IPS-NIHi7 (cell line): Measurements from ENCODE around the gene ICAM1.
A peak's percentile ranks its signal among the peaks of the same experiment; 100 is the strongest.
"Not testable (repeated sequence)": the region's sequence is repeated elsewhere in the genome, so short reads cannot be mapped to it uniquely, and the experiment has no call there.

Experiments used
- DNase-seq: peaks from one replicate; pipeline ENCODE4 v3.0.0; 2012; ENCODE audit warnings: mixed read lengths; ENCODE audit errors: extremely low spot score

ICAM1 gene, protein sequence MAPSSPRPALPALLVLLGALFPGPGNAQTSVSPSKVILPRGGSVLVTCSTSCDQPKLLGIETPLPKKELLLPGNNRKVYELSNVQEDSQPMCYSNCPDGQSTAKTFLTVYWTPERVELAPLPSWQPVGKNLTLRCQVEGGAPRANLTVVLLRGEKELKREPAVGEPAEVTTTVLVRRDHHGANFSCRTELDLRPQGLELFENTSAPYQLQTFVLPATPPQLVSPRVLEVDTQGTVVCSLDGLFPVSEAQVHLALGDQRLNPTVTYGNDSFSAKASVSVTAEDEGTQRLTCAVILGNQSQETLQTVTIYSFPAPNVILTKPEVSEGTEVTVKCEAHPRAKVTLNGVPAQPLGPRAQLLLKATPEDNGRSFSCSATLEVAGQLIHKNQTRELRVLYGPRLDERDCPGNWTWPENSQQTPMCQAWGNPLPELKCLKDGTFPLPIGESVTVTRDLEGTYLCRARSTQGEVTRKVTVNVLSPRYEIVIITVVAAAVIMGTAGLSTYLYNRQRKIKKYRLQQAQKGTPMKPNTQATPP

DNA sequence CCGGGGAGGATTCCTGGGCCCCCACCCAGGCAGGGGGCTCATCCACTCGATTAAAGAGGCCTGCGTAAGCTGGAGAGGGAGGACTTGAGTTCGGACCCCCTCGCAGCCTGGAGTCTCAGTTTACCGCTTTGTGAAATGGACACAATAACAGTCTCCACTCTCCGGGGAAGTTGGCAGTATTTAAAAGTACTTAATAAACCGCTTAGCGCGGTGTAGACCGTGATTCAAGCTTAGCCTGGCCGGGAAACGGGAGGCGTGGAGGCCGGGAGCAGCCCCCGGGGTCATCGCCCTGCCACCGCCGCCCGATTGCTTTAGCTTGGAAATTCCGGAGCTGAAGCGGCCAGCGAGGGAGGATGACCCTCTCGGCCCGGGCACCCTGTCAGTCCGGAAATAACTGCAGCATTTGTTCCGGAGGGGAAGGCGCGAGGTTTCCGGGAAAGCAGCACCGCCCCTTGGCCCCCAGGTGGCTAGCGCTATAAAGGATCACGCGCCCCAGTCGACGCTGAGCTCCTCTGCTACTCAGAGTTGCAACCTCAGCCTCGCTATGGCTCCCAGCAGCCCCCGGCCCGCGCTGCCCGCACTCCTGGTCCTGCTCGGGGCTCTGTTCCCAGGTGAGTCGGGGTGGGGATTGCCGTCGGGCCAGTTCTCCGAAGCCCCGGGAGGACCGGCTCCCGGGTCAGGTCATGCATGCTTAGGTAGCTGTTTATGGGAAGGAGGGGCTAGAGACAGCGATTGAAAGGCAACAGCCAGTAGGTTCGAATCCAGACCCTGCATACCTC, at the start of gene ICAM1:
TSS of gene ICAM1 (plus strand) at position 505 of the 779 bp plus-strand sequence. CDS start at position 545, 40 bp downstream.
- DNase-seq: peak; percentile 70

DNA sequence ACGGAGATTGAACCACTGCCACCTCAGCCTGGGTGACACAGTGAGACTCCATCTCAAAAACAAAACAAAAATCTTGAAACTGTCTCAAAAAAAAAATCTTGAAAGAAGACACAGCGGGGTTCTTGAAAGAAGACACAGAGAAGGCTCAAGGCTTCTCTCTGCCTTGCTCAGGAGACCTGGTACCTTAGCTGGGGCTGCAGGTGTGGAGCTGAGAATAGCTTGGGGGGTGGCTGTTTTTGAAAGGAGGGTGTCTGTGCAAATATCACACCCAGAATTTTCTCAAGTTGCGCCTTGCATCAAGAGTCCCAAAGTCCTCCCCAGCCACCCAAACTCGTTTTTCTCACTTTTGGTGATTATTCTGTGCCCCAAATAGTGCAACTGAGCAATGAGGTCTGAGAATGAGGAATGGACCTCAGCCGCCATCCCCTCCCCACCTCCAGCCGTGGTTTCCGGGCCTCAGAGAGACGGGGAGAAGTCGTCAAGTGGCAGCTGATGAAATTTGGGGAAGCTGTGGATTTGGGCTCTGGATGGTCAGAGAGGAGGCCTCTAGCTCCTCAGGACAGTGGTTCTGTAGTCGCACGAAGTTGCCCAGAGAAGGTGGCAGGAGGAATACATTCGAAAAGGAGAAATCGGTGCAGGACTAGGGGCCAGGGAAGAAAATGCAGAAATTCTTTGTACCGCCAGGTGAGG, 48.6 kb upstream of the ICAM1 start:
- no peak for DNase-seq

DNA sequence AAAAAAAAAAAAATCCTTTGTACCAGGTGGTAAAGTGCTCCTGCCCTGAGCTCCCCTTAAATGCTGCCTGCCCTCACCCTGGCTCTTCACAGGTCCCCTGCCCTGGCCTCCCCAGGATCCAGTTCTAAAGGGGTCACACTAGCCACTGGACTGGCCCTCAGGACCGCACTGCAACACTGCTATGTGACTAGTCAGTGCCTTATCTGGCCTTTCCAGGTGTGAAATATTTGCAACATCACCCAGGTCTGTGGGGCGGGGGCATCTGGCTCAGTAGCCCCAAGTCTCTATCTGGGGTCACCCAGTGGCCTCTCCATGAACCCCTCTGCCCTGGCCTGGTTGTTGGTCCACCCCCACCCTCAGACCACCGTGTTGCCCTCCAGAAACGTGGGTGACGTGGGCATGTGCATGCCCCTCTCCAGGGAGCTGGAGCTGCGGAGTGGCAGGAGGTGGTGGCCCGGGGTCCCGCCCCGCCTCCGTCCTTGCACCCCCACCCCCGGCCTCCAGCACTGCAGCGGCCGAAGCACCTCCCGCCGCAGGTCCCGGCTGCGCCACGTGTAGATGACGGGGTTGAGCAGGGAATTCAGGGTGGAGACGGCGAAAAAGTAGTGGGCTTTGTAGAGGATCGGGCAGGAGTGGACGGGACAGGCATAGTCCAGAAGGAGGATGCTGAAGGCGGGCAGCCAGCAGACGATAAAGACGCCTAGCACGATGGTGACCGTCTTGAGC, 47.3 kb upstream of the ICAM1 start:
- DNase-seq: no peak

DNA sequence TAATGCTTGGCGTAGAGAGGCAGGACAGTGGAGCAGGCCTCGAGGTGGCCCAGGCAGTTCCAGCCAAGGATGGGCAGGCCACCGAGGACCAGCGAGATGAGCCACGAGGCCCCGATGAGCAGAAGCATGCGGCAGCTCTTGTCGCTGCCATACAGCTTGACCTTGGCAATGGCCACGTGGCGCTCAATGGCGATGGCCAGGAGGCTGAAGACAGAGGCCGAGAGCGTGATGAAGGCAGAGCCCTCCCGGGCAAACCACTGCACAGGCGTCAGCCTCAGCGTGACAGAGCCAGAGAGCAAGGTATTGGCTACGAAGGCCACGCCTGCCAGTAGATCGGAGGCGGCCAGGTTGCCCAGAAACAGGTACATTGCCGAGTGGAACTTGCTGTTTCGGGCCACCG, 46.6 kb upstream of the ICAM1 start:
- no peak for DNase-seq

DNA sequence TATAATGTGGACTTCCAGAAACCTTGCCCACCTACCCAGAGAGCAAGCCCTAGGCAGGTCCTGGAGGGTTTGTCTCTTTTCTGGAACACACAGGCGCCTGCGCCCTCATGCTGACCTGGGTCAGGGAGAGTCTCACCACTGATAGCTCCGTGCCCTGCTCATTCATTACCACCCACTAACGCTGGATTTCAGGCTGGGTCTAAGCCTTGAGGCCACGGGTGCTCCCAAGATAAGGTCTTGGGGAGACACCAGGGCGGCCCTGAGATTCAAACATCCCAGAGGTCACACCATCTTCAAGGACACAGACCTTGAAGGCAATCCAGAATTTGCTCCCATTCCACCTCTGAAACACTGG, 44.9 kb upstream of the ICAM1 start:
- no peak for DNase-seq

DNA sequence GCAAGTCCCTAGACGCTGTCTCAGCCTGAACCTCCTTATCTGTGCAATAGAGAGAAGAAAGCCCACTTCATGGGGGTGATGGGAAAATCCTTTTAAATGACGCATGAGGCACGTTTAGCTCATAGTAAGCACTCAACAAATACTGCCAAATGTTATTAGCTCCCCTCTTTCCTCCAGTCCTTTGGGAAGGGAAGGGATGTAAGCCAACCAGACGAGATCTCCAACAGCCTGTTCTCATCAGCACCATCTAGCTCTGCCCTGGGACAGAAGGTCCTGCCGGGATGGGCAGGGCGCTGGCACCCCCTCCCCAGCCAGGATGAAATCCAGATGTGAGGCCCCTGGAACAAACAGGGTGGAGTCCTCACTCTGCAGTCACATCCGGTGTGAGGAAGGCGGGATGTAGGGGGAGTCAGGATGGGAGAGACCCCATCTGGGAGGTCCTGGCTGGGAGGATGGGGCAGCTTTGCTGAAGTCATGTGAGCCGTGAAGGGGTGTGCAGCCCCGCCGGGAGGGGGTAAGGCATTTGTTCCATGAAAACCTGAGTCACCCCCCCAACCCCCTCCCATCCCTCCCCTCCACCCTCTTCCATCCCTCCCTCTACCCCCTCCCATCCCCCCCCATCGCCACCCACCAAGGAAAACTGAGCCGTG, 44.4 kb upstream of the ICAM1 start:
- no peak for DNase-seq

DNA sequence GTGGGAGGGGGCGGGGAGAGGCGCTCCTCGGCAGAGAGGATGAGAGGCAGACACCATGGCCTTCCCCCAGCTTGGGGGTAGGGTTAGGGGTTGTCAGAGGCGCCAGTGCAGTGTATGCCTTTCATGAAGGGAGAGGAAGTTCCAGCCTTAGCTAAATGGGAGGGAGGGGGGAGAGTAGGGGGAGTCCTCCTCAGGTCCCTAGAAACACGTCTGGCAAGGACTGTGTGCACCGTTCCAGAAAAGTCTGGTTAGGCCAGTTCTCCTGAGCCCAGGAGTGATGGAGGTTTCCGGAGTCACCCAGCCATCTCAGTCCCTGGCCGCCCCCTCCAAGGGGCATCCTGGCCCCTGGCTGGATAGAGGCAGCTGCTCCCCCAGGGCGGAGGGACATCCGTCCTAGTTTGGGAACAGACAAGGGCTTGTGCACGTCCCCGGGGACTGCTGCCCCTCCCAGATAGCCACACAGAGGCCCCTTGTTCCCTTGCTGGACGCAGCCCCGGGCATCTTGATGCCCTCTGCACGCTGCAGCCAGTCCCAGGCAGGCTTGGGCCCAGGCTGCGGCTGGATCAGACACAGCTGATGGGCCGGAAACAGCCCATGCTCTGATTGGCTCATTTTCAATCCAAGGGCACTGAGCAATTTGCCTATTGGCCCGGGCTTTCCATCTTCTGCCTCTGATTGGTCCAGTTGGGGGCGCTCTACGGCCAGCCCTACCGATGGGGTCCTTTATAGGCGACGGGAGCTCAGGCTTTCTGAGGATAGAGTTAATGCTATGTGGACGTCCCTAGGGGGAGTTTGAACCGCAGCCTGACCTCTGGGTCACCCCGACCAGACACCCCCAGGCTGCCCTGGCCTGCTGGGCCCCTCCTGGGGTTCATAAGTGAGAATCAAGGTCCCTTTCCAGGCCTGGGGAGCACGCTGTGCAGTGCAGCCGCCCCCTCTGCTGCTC, 43.6 kb upstream of the ICAM1 start:
- DNase-seq: no peak

DNA sequence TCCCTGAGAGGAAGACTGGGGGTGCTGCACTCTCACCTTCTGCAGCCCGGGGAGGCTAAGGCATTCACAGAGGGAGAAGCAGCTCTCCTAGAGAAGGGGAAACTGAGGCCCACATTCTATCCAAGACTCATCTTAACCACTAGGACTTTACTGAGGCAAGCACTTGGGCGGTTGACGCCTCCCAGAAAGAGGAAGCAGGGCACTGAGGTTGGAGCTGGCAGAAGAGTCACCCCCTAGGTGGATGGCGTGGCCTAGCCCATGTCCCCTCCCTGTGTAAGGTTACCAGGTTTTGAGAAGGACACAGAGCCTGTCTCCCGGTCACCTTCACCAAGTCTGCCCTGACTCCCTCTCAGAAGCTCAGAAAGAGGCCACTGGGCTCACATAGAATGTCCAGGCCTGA, 42.5 kb upstream of the ICAM1 start:
- no peak for DNase-seq

DNA sequence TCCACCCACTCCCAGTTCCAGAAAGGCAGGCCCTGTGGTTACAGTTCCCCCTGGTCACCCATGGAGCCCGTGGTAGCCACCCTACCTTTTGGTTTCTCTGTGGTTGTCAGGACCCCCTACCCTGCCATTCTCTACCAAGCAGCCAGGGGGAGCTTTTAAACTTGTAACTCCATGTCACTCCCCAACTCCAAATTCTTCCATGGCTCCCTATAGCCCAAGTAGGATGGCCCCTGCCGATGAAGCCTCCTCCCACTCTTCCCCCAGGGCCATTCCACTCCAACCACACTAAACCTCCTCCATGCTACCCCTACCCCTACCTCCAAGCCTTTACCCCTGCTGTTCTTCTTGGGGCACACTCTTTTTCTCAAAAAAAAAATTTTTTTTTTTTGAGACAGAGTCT, 42.0 kb upstream of the ICAM1 start:
- DNase-seq: peak; percentile 77

DNA sequence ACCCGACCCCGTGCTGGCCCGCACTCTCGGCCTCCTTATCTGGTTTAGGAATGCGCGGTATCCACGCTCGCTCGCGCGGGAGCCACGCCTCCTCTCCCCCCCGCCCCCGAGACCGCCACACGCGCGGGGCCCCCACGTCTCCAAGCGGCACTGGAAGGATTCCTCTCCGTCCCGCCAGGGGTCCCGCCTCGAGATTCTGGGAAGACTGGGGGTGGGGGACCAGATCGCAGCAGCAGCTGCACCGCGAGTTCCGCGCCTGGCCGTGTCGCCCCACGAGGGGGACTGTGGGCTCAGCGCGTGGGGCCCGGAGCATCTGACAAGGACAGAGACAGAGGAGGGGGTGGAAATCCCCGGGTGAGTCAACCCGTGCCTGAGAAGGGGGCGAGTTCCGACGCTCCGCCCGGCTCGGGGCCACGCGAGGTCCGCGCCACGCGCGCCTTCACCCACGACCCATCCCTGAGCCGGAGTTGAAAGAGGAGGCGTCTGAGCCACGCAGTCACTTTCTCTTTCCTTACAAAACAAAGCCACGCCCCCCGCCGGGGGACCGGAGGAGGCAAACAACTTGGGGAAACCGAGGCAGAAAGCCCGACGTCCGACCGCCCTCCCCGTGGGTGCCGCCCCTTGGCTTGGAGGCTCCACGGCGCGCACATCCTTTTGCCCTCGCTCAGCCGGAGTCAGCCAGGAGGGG, 40.6 kb upstream of the ICAM1 start:
- DNase-seq: no peak

DNA sequence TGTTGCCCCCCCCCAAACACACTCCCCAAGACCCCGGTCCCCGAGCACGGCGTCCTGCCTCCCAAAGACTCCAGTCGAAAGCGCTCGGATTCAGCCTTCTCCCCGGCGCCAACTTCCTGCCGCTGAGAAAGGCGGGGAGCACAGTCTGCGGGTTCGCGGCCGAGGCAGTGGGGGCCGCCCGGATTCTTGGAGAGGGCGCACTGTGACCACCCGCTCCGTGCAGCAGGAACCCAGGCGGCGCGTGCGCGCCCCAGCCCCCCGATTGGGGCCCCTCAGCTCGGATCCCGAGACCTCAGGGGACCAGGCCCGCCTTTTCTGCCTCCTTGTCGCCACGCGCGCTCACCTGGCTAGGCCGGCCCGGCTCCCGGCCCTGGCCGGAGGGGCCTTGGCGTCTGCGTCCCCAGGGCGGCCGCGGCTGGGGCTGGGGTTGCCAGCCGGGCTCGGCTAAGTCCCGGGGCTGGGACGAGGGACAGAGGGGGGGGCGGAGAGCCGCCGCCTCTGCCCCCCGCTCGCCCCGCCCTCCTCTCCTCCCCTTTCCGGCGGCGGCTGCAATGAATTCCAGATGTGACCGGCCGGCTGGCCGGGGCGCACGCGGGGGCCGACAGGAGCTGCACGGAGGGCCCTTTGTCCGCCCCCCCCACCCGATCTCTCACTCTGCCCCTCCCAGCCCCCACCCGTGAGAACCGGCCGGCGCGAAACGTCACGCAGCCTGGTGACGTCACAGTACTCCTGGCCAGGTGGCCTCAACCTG, 39.9 kb upstream of the ICAM1 start, which contains the start of gene S1PR2:
TSS of gene S1PR2 (minus strand) at position 471 of the 751 bp plus-strand sequence. CDS start 6,426 bp downstream, outside the sequence.
- peak; percentile 90 for DNase-seq

DNA sequence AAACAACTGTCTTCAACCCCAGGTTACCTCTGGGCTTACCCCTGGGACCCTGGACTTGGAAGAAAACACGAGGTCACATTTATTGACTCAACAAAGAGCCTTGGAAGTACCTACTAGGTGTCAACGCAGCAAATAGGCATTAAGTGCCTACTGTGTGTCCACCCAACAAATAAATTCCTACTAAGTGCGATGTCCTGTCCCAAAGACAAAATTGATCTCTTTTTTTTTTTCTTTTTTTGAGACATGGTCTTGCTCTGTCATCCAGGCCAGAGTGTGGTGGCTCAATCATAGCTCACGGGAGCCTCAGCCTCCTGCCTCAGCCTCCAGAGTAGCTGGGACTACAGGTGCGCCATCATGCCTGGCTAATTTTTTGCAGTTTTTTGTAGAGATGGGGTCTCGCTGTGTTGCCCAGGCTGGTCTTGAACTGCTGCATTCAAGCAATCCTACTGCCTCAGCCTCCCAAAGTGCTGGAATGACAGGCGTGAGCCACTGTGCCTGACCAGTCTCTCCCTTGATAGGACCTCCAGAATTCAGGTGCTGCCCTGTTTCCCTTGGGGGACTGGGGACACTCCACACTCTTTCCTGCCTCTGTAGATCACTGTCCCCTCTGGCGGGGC, 39.2 kb upstream of the ICAM1 start:
- DNase-seq: no peak

DNA sequence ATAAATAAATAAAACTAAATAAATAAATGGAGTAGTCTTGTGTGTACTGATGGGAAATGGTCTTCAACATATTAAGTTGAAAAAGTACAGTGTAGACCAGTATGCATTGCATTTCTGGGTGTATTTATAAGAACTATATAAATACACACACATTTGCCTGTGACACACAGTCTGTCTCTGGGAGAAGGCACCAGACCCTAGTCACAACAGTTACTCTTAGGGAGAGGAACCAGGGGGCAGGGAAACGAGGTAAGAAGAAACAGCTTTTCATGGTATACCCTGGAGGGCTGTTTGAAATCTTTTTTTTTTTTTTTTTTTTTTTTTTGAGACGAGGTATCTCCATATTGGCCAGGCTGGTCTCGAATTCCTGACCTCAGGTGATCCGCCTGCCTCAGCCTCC, 37.0 kb upstream of the ICAM1 start:
- no peak for DNase-seq

DNA sequence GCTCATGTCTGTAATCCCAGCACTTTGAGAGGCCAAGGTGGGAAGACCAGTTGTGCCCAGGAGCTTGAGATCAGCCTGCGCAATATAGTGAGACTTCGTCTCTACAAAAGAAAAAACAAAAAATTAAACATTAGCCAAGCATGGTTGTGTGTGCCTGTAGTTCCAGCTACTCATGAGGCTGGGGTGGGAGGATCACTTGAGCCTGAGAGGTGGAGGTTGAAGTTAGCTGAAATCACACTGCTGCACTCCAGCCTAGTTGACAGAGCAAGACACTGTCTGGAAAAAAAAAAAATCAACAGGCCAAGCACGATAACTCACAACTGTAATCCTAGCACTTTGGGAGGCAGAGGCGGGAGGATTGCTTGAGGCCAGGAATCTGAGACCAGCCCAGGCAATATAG, 35.9 kb upstream of the ICAM1 start:
- DNase-seq: no peak

DNA sequence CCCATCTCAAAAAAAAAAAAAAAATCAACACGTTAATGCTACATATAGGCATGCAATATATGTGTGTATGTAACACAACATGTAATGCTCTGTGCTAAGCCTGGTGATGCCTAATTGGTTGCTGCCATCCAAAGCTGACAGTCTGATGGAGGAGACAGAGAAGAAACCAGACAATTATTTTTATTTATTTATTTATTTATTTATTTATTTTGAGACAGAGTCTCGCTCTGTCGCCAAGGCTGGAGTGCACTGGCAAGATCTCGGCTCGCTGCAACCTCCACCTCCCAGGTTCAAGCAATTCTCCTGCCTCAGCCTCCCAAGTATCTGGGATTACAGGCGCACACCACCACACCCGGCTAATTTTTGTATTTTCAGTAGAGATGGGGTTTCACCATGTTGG, 35.5 kb upstream of the ICAM1 start:
- DNase-seq: not testable (repeated sequence)

DNA sequence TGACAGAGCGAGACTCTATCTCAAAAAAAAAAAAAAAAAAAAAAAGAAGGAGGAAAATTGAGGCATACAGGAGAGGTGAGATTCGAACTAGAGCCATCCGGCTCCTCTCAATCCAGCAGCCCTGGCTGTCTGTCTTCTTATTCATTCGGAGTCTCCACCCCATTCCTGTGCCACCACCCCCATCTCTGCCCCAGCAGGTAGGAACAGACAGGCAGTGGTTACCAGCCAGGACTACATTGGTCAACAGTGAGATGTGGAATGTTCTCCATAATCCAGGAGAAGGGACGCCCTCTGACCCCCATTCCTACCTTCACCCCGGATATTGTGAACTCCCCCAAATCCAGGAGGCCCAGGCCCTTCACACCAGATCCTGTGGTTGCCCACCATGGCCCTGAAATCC, 33.2 kb upstream of the ICAM1 start:
- no peak for DNase-seq

DNA sequence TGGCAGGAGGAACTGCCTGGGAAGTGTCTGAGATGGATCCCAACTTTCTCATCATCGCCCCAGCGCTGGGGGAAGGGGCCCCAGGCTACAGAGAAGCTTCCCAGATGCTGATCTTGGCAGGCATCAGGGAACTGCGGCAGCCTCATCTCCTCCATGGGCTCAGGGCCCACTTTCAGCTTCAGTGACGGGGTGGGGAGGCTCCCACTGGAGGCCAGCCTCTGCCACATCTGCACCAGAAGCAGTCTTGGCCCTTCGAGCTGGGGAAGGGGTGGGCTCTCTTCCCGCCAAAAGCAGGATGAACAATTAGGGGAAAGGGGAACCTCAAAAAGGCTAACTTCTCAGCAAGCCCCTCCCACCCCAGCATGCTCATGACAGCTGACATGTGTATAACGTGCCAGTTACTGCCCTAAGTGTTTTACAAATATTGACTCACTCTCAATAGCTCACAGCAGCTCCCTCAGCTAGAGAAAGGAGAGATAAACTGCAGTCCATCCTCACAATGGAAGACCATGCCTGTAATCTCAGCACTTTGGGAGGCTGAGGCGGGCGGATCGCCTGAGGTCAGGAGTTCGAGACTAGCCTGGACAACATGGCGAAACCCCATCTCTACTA, 32.6 kb upstream of the ICAM1 start:
- DNase-seq: no peak
